Measurements from ENCODE around the gene TMA7. TPM values are rescaled to one million over a fixed set of nuclear protein-coding genes. Genes with fewer than 3 reads are reported as not detected.

The TMA7 gene
- polyA plus RNA-seq, 1 donor from 2014 or later: 701 TPM

Other genes starting within 250 kb of the TMA7 start
- 1.1 TPM for gene CAMP, start 216.8 kb upstream of the TMA7 start, polyA plus RNA-seq
- gene ZNF589, start 199.2 kb upstream of the TMA7 start, polyA plus RNA-seq: 9.1 TPM
- 81.1 TPM for gene NME6, start 138.9 kb upstream of the TMA7 start, polyA plus RNA-seq
- not detected for gene SPINK8, start 106.6 kb upstream of the TMA7 start, polyA plus RNA-seq
- not detected for gene FBXW12, start 68.0 kb upstream of the TMA7 start, polyA plus RNA-seq
- gene PLXNB1, start 10.2 kb upstream of the TMA7 start, polyA plus RNA-seq: not detected
- gene CCDC51, start 138 bp upstream of the TMA7 start, polyA plus RNA-seq: 13.4 TPM
- 13.9 TPM for gene ATRIP, start 6.5 kb downstream of the TMA7 start, polyA plus RNA-seq
- gene SHISA5, start 63.9 kb downstream of the TMA7 start, polyA plus RNA-seq: 307 TPM
- 1.5 TPM for gene PFKFB4, start 116.5 kb downstream of the TMA7 start, polyA plus RNA-seq
- not detected for gene UCN2, start 123.5 kb downstream of the TMA7 start, polyA plus RNA-seq
- gene COL7A1, start 155.1 kb downstream of the TMA7 start, polyA plus RNA-seq: not detected
- 147 TPM for gene UQCRC1, start 169.4 kb downstream of the TMA7 start, polyA plus RNA-seq
- gene TMEM89, start 181.5 kb downstream of the TMA7 start, polyA plus RNA-seq: not detected
- gene SLC26A6, start 195.2 kb downstream of the TMA7 start, polyA plus RNA-seq: 1.4 TPM
- 0.59 TPM for gene CELSR3, start 222.6 kb downstream of the TMA7 start, polyA plus RNA-seq
- gene NCKIPSD, start 245.7 kb downstream of the TMA7 start, polyA plus RNA-seq: 17.2 TPM

All from IgD-negative memory B cell (primary cell).